Fibroblast of the conjunctiva (primary cell): ENCODE data around the gene MYMX.
"Not testable (repeated sequence)": the region's sequence is repeated elsewhere in the genome, so short reads cannot be mapped to it uniquely, and the experiment has no call there.

Source experiments
- DNase-seq: peaks from one replicate; pipeline ENCODE4 v3.0.0-alpha.2; 2010; ENCODE audit warnings: low read depth

The MYMX gene

GRCh38 chr6:44186635-44187025 lies 30.1 kb upstream of the MYMX start:
- no peak for DNase-seq

- no peak for DNase-seq
These were observed 27.9 kb upstream of the MYMX start for GRCh38 chr6:44188819-44189218.

- no peak for DNase-seq
These were observed 27.5 kb upstream of the MYMX start for GRCh38 chr6:44189257-44189656.

GRCh38 chr6:44190715-44191114 lies 26.0 kb upstream of the MYMX start:
- DNase-seq, result no peak

- DNase-seq, result no peak
These were observed 24.2 kb upstream of the MYMX start for GRCh38 chr6:44192428-44193041.

GRCh38 chr6:44193307-44193910 lies 23.3 kb upstream of the MYMX start:
- DNase-seq, result no peak

GRCh38 chr6:44194326-44194725 lies 22.4 kb upstream of the MYMX start:
- DNase-seq, result no peak

GRCh38 chr6:44196351-44196750 lies 20.4 kb upstream of the MYMX start:
- not testable (repeated sequence) for DNase-seq

- no peak for DNase-seq
These were observed 18.0 kb upstream of the MYMX start for GRCh38 chr6:44198684-44199083.

- no peak for DNase-seq
These were observed 16.8 kb upstream of the MYMX start for GRCh38 chr6:44199883-44200282.

- DNase-seq, result no peak
These were observed 15.5 kb upstream of the MYMX start for GRCh38 chr6:44201200-44201599.

- DNase-seq, result no peak
These were observed 15.0 kb upstream of the MYMX start for GRCh38 chr6:44201638-44202303.

GRCh38 chr6:44202332-44202971 lies 14.3 kb upstream of the MYMX start:
- DNase-seq, result no peak

GRCh38 chr6:44202972-44203750 lies 13.6 kb upstream of the MYMX start:
- no peak for DNase-seq

GRCh38 chr6:44203955-44204354 lies 12.8 kb upstream of the MYMX start:
- no peak for DNase-seq

GRCh38 chr6:44207966-44208365 lies 8.8 kb upstream of the MYMX start:
- DNase-seq, result no peak

GRCh38 chr6:44211284-44211683 lies 5.4 kb upstream of the MYMX start:
- DNase-seq, result no peak

GRCh38 chr6:44214307-44214706 lies 2.4 kb upstream of the MYMX start:
- DNase-seq, result no peak

GRCh38 chr6:44217332-44218143 lies 812 bp downstream of the MYMX start:
- no peak for DNase-seq

GRCh38 chr6:44219053-44219814 lies 2.5 kb downstream of the MYMX start:
- no peak for DNase-seq
